ENCODE data around the gene SRGAP1.

DNA sequence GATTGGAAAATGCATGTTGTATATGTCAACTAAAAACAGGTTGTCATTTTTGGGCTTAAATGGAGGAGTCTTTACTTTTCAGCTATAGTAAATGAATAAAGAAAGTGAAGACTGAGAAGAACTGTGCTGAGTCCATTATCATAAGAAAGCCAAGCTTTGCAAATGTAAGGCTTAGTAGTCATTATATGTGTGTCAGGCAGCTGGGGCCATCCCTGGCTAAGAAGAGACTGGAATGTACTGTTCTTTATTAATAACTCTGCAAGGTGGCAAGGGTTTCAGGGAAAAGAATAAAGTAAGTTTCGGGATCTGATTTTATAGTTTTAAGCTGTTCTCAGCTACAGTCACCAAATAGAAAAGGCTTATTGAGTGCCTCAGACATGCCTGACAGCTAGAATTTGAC is 48.7 kb downstream of the SRGAP1 start:
- TF ChIP-seq, protein P1, sequence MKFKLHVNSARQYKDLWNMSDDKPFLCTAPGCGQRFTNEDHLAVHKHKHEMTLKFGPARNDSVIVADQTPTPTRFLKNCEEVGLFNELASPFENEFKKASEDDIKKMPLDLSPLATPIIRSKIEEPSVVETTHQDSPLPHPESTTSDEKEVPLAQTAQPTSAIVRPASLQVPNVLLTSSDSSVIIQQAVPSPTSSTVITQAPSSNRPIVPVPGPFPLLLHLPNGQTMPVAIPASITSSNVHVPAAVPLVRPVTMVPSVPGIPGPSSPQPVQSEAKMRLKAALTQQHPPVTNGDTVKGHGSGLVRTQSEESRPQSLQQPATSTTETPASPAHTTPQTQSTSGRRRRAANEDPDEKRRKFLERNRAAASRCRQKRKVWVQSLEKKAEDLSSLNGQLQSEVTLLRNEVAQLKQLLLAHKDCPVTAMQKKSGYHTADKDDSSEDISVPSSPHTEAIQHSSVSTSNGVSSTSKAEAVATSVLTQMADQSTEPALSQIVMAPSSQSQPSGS (IDR thresholded peaks at IDR 0.05; ENCODE audit: low read length), result no peak
- TF ChIP-seq CBX8 (IDR thresholded peaks at IDR 0.05; ENCODE audit: borderline replicate concordance, low read depth, low read length) (no peak), CEBPB (IDR thresholded peaks at IDR 0.05; ENCODE audit: low read depth, low read length) (no peak), CHD1 (IDR thresholded peaks at IDR 0.05; ENCODE audit: low read depth, low read length) (no peak), POLR2A (IDR thresholded peaks at IDR 0.05; ENCODE audit: control extremely low read depth in 1 of 2, low read depth in 2 of 2, low read length in 2 of 2) (no peak), CBX5 (IDR thresholded peaks at IDR 0.05; ENCODE audit: low read depth, low read length) (no peak), MAFK (IDR thresholded peaks at IDR 0.05; ENCODE audit: low read depth, low read length) (no peak), POLR2AphosphoS5 (IDR thresholded peaks at IDR 0.05; ENCODE audit: low read depth, low read length) (no peak), EP300 (IDR thresholded peaks at IDR 0.05; ENCODE audit: borderline replicate concordance in 1 of 2, low read depth in 2 of 2, low read length in 2 of 2) (no peak), GABPA (IDR thresholded peaks at IDR 0.05; ENCODE audit: borderline replicate concordance, insufficient read depth, low read length) (no peak)
- TF ChIP-seq, protein P2, sequence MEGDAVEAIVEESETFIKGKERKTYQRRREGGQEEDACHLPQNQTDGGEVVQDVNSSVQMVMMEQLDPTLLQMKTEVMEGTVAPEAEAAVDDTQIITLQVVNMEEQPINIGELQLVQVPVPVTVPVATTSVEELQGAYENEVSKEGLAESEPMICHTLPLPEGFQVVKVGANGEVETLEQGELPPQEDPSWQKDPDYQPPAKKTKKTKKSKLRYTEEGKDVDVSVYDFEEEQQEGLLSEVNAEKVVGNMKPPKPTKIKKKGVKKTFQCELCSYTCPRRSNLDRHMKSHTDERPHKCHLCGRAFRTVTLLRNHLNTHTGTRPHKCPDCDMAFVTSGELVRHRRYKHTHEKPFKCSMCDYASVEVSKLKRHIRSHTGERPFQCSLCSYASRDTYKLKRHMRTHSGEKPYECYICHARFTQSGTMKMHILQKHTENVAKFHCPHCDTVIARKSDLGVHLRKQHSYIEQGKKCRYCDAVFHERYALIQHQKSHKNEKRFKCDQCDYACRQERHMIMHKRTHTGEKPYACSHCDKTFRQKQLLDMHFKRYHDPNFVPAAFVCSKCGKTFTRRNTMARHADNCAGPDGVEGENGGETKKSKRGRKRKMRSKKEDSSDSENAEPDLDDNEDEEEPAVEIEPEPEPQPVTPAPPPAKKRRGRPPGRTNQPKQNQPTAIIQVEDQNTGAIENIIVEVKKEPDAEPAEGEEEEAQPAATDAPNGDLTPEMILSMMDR (IDR thresholded peaks at IDR 0.05; ENCODE audit: control extremely low read depth in 1 of 3, insufficient read depth in 1 of 3, low read depth in 1 of 3, low read length in 3 of 3), result no peak
